Stimulated activated CD8-positive, alpha-beta memory T cell treated with anti-CD3 and anti-CD28 coated beads, Interleukin-4, amount 100 ng/mL, for 4 hours (primary cell): Measurements from ENCODE around the gene PKP4.

ENCODE experiments used
- DNase-seq, 2 donors: peaks; one replicate each; pipeline ENCODE4 v3.0.0-alpha.2; 2020; ENCODE audit warnings: low read depth in 2 of 2, low spot score in 1 of 2

PKP4 gene

DNA sequence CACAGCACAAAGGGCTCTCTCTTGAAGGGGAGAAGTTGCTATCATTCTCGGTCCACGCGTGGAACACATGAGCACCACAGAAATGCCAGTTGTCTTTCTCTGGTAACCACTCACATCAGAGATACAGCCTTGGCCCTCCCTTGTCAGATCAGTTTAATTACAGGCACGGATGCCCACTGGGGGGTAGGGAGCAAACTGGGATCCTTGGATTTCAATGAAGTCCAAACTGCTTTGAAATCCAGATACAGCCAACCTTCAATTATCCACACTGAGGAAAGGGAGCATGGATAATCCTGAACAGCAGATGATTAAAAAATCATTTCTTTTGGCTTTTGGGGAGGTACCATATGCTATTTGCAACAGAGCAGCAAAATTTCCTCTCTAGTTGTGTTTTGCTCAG lies 274.6 kb downstream of the PKP4 start:
- DNase-seq = no peak
